IMR-90 (cell line): ENCODE results near the gene KPNA1. TPM values are rescaled to one million over a fixed set of nuclear protein-coding genes. Genes with fewer than 3 reads are reported as not detected.

Experiments
- ATAC-seq: fragments of 200-7000 bp; cut with Tn5 transposase; 2 replicates; pipeline ENCODE4 v1.9.1; 2020; ENCODE audit warnings: low read depth, mild to moderate bottlenecking, moderate library complexity
- BruUV-seq: library from RNA; stranded (reverse); fragments of 400-500 nt; replicated peaks from 2 replicates; lab custom pipeline; 2021; lab: Mats Ljungman, UMichigan
- CTCF ChIA-PET: fragments of 300-600 bp; formaldehyde crosslinking; extraction: SDS; loops from one replicate; lab custom pipeline; 2021; ENCODE audit warnings: antibody characterized with exemption; lab: Yijun Ruan, JAX
- POLR2A ChIA-PET: fragments of 300-600 bp; sonication (Branson Sonifier 250); formaldehyde crosslinking; loops from one replicate; lab custom pipeline; 2022; ENCODE audit warnings: antibody characterized with exemption; ENCODE audit not compliant: unreplicated experiment; lab: Charles Lee
- DNase-seq: peaks from one replicate; pipeline ENCODE4 v3.0.0; 2013
- H2AFZ ChIP-seq: replicated peaks from 2 replicates; pipeline ENCODE3; 2013; ENCODE audit warnings: low read length, mild to moderate bottlenecking; ENCODE audit not compliant: poor library complexity
- H2AK5ac ChIP-seq: 2 replicates; pipeline ENCODE4 v1.6.1; 2013; ENCODE audit warnings: low read depth, low read length, inconsistent platforms
- H2AK9ac ChIP-seq: replicated peaks from 2 replicates; pipeline ENCODE3; 2013; ENCODE audit warnings: mild to moderate bottlenecking, low read depth, low read length, moderate library complexity; ENCODE audit not compliant: poor library complexity
- H2BK120ac ChIP-seq: 2 replicates; pipeline ENCODE4 v1.6.1; 2013; ENCODE audit warnings: low read depth, low read length, inconsistent platforms
- H2BK15ac ChIP-seq: 3 replicates; pipeline ENCODE4 v1.6.1; 2013; ENCODE audit warnings: low read depth, low read length, inconsistent platforms
- H2BK20ac ChIP-seq: 2 replicates; pipeline ENCODE4 v1.6.1; 2013; ENCODE audit warnings: low read depth, mild to moderate bottlenecking, inconsistent platforms, low read length, moderate library complexity
- H2BK5ac ChIP-seq: 2 replicates; pipeline ENCODE4 v1.6.1; 2013; ENCODE audit warnings: mild to moderate bottlenecking, low read depth, low read length, inconsistent platforms; ENCODE audit not compliant: poor library complexity, severe bottlenecking
- H3K14ac ChIP-seq: replicated peaks from 2 replicates; pipeline ENCODE4 v1.6.1; 2013; ENCODE audit warnings: low read depth, low read length, inconsistent platforms
- H3K18ac ChIP-seq: 2 replicates; pipeline ENCODE4 v1.6.1; 2013; ENCODE audit warnings: low read depth, low read length, control low read depth
- H3K23ac ChIP-seq: 2 replicates; pipeline ENCODE4 v1.6.1; 2013; ENCODE audit warnings: low read depth, low read length, inconsistent platforms
- H3K27ac ChIP-seq: 2 replicates; pipeline ENCODE4 v1.5.1; 2013; ENCODE audit warnings: mild to moderate bottlenecking, control low read depth, low read length; ENCODE audit not compliant: insufficient read depth
- H3K27me3 ChIP-seq: 2 replicates; pipeline ENCODE4 v1.6.1; 2013; ENCODE audit warnings: low read length; ENCODE audit not compliant: control insufficient read depth, insufficient read depth
- H3K36me3 ChIP-seq: 2 replicates; pipeline ENCODE4 v1.6.1; 2013; ENCODE audit warnings: low read length, mixed read lengths; ENCODE audit not compliant: control insufficient read depth, insufficient read depth
- H3K4ac ChIP-seq: 2 replicates; pipeline ENCODE4 v1.6.1; 2013; ENCODE audit warnings: low read depth, low read length, inconsistent platforms
- H3K4me1 ChIP-seq: 2 replicates; pipeline ENCODE4 v1.6.1; 2013; ENCODE audit warnings: low read length, mixed read lengths; ENCODE audit not compliant: control insufficient read depth, insufficient read depth
- H3K4me2 ChIP-seq: 2 replicates; pipeline ENCODE4 v1.6.1; 2013; ENCODE audit warnings: low read depth, mild to moderate bottlenecking, control low read depth, low read length, moderate library complexity
- H3K4me3 ChIP-seq: 2 replicates; pipeline ENCODE4 v1.5.1; 2013; ENCODE audit warnings: low read depth, mild to moderate bottlenecking, control low read depth, low read length, moderate library complexity; ENCODE audit not compliant: insufficient read depth
- H3K56ac ChIP-seq: 2 replicates; pipeline ENCODE4 v1.6.1; 2013; ENCODE audit warnings: low read length, inconsistent platforms; ENCODE audit not compliant: insufficient read depth; ENCODE audit errors: extremely low read depth
- H3K79me1 ChIP-seq, 2 experiments: 2 replicates each; pipeline ENCODE4 v1.6.1; 2013; ENCODE audit warnings: low read length in 2 of 2, inconsistent platforms in 1 of 2, low read depth in 1 of 2
- H3K9ac ChIP-seq: 2 replicates; pipeline ENCODE4 v1.6.1; 2013; ENCODE audit warnings: low read depth, low read length, control low read depth
- H3K9me1 ChIP-seq: 2 replicates; pipeline ENCODE4 v1.6.1; 2013; ENCODE audit warnings: low read length, inconsistent platforms; ENCODE audit not compliant: insufficient read depth
- H3K9me3 ChIP-seq: 2 replicates; pipeline ENCODE4 v1.6.1; 2013; ENCODE audit warnings: low read length; ENCODE audit not compliant: control insufficient read depth, insufficient read depth
- H4K20me1 ChIP-seq: 2 replicates; pipeline ENCODE4 v1.6.1; 2013; ENCODE audit warnings: low read length, inconsistent platforms; ENCODE audit not compliant: insufficient read depth
- H4K5ac ChIP-seq: 2 replicates; pipeline ENCODE4 v1.6.1; 2013; ENCODE audit warnings: mild to moderate bottlenecking, low read depth, low read length, control low read depth
- H4K8ac ChIP-seq, 2 experiments: 2 replicates each; pipeline ENCODE4 v1.6.1; 2013; ENCODE audit warnings: low read depth in 2 of 2, low read length in 2 of 2, control low read depth in 1 of 2, inconsistent platforms in 1 of 2
- H4K91ac ChIP-seq: 2 replicates; pipeline ENCODE4 v1.6.1; 2013; ENCODE audit warnings: low read depth, low read length, inconsistent platforms; ENCODE audit not compliant: insufficient read depth
- BHLHE40 ChIP-seq: fragments of 150-350 bp; IDR thresholded peaks from 2 replicates; pipeline ENCODE4 v1.6.1; 2016; ENCODE audit warnings: mild to moderate bottlenecking, low read depth, low read length
- CEBPB ChIP-seq: IDR thresholded peaks from 2 replicates; pipeline ENCODE4 v1.6.1; 2012; ENCODE audit warnings: low read depth, low read length, improper control_type of control experiment
- MAZ ChIP-seq: IDR thresholded peaks from 2 replicates; pipeline ENCODE4 v1.6.1; 2012; ENCODE audit warnings: low read depth, mild to moderate bottlenecking, low read length, improper control_type of control experiment, moderate library complexity, borderline replicate concordance
- RAD21 ChIP-seq: IDR thresholded peaks from 2 replicates; pipeline ENCODE4 v1.6.1; 2012; ENCODE audit warnings: low read length, improper control_type of control experiment
- RCOR1 ChIP-seq: IDR thresholded peaks from 2 replicates; pipeline ENCODE4 v1.6.1; 2012; ENCODE audit warnings: mild to moderate bottlenecking, low read length, improper control_type of control experiment; ENCODE audit not compliant: insufficient replicate concordance
- RFX5 ChIP-seq: IDR thresholded peaks from 2 replicates; pipeline ENCODE4 v1.8.0; 2012; ENCODE audit warnings: low read depth, mild to moderate bottlenecking, low read length, moderate library complexity
- SMC3 ChIP-seq: fragments of 150-350 bp; IDR thresholded peaks from 2 replicates; pipeline ENCODE4 v1.6.1; 2016; ENCODE audit warnings: low read depth, mild to moderate bottlenecking, antibody characterized with exemption, low read length, moderate library complexity
- WGBS, 2 experiments: methylation state at CpG; one replicate each; pipeline versions ENCODE4 v1.1.5 to v1.1.7; 2013; ENCODE audit warnings: missing lambda C conversion rate in 2 of 2; ENCODE audit not compliant: insufficient read length in 1 of 2; ENCODE audit errors: extremely low coverage in 2 of 2; 5-methylcytosine and 5-hydroxymethylcytosine counted together
- dilution Hi-C: fragments of 300-500 bp; cut with HindIII; formaldehyde crosslinking; loops from one replicate; pipeline ENCODE4 v1.14.3; 2018; ENCODE audit warnings: low sequenced_read_pairs; ENCODE audit not compliant: unreplicated experiment
- in situ Hi-C: fragments of 300-500 bp; cut with MboI; formaldehyde crosslinking; loops from 3 replicates; pipeline ENCODE4 v1.14.3; 2019; ENCODE audit warnings: low sequenced_read_pairs, inconsistent platforms, mixed read lengths
- intact Hi-C: fragments of 100-400 bp; cut with micrococcal nuclease; formaldehyde crosslinking; loops from 2 replicates; pipeline ENCODE4 v1.10.0; 2022
- polyA plus RNA-seq, 3 experiments: library from polyadenylated mRNA; depleted of rRNA; stranded (reverse); fragments of >200 nt; gene quantifications; 2 replicates each; pipeline ENCODE4 v1.2.3, GENCODE V29; 2012; ENCODE audit warnings: low replicate concordance in 1 of 3
- total RNA-seq: library from RNA; depleted of rRNA; stranded (reverse); fragments of >200 nt; gene quantifications from 2 replicates; pipeline ENCODE4 v1.2.3, GENCODE V29; 2012
- TF ChIP-seq, protein P1 (sequence below): fragments of 150-350 bp; IDR thresholded peaks from 2 replicates; pipeline ENCODE4 v1.6.1; 2017; ENCODE audit warnings: mild to moderate bottlenecking, antibody characterized with exemption, low read length, low read depth
- TF ChIP-seq, protein P2 (sequence below): fragments of 150-350 bp; IDR thresholded peaks from 2 replicates; pipeline ENCODE4 v1.6.1; 2016; ENCODE audit warnings: low read depth, mild to moderate bottlenecking, low read length, moderate library complexity, borderline replicate concordance

Gene KPNA1
- total and polyA plus RNA-seq, 2 of the 4 experiments (the other 2 are of a cell fraction) = 30.6 to 112 TPM

DNA sequence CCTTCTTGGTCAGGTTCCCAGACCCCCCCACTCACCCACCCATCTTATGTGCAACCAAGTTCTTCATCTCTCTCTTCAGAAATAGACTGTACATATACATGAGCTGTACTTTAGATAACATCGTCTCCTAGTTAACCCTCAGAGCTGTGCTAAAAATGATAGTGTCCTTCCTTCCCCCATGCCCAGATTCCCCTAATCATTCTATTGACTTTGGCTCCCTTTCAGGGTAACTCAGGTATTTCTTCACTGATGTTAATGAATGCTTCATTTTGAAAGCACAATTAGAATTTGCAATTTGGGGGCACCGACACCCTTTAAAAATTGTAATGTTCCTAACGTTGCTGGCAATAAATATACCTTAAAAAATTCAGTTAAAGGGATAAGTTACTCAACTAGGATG lies 38.4 kb upstream of the KPNA1 start:
- ATAC-seq = no peak
- BruUV-seq = no TSS peak
- POLR2A ChIA-PET = no interaction called here
- H3K4me1 ChIP-seq = peaks cover 5% of the 10 kb centered on the region
- H4K8ac ChIP-seq = no peak overlapping the region
- no peak overlapping the region for H2BK15ac ChIP-seq
- no peak overlapping the region for H3K4me2 ChIP-seq
- no peak overlapping the region for H3K56ac ChIP-seq
- no peak overlapping the region for H4K91ac ChIP-seq
- H3K79me1 ChIP-seq = no peaks in the 10 kb centered on the region
- no CpG with 5 or more reads among the region's 3 CpGs for WGBS, 2 experiments
- peaks cover 23% of the 10 kb centered on the region; the same call in 1 of the 2 replicates for H3K36me3 ChIP-seq
- H2BK120ac ChIP-seq = no peak overlapping the region
- intact Hi-C loops (no loop called here), in situ Hi-C loops (no loop called here), dilution Hi-C loops (no loop called here)
- H2BK20ac ChIP-seq = no peak overlapping the region
- no peak overlapping the region for H3K14ac ChIP-seq
- no peak overlapping the region for H3K4ac ChIP-seq
- TF ChIP-seq SMC3 (no peak), RFX5 (no peak), MAZ (no peak), BHLHE40 (no peak), RAD21 (no peak), RCOR1 (no peak), CEBPB (no peak)
- TF ChIP-seq, protein P1, sequence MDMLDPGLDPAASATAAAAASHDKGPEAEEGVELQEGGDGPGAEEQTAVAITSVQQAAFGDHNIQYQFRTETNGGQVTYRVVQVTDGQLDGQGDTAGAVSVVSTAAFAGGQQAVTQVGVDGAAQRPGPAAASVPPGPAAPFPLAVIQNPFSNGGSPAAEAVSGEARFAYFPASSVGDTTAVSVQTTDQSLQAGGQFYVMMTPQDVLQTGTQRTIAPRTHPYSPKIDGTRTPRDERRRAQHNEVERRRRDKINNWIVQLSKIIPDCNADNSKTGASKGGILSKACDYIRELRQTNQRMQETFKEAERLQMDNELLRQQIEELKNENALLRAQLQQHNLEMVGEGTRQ = no peak
- TF ChIP-seq, protein P2, sequence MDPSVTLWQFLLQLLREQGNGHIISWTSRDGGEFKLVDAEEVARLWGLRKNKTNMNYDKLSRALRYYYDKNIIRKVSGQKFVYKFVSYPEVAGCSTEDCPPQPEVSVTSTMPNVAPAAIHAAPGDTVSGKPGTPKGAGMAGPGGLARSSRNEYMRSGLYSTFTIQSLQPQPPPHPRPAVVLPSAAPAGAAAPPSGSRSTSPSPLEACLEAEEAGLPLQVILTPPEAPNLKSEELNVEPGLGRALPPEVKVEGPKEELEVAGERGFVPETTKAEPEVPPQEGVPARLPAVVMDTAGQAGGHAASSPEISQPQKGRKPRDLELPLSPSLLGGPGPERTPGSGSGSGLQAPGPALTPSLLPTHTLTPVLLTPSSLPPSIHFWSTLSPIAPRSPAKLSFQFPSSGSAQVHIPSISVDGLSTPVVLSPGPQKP = no peak
- CTCF ChIA-PET = no interaction called here
- H3K9ac ChIP-seq = no peak overlapping the region
- no peak overlapping the region for H3K27ac ChIP-seq
- no peak overlapping the region for H3K23ac ChIP-seq
- no peak overlapping the region for H2AK9ac ChIP-seq
- H2AK5ac ChIP-seq = no peak overlapping the region
- H3K27me3 ChIP-seq = no peaks in the 10 kb centered on the region
- H3K9me3 ChIP-seq = no peaks in the 10 kb centered on the region
- no peak overlapping the region for H3K18ac ChIP-seq
- no peak overlapping the region for H2AFZ ChIP-seq
- no peaks in the 10 kb centered on the region for H4K20me1 ChIP-seq
- peaks cover 7% of the 10 kb centered on the region; the same call in 1 of the 2 replicates for H3K9me1 ChIP-seq
- no peak overlapping the region for H2BK5ac ChIP-seq
- no peak overlapping the region for H3K4me3 ChIP-seq
- DNase-seq = no peak
- H4K5ac ChIP-seq = no peak overlapping the region
